Femur (tissue), 1 donor: ENCODE results near the gene RNF135.
"Not testable (repeated sequence)": the region's sequence is repeated elsewhere in the genome, so short reads cannot be mapped to it uniquely, and the experiment has no call there.

Source experiments
- DNase-seq: peaks from one replicate; pipeline ENCODE4 v3.0.0-alpha.2; 2017

The RNF135 gene

DNA sequence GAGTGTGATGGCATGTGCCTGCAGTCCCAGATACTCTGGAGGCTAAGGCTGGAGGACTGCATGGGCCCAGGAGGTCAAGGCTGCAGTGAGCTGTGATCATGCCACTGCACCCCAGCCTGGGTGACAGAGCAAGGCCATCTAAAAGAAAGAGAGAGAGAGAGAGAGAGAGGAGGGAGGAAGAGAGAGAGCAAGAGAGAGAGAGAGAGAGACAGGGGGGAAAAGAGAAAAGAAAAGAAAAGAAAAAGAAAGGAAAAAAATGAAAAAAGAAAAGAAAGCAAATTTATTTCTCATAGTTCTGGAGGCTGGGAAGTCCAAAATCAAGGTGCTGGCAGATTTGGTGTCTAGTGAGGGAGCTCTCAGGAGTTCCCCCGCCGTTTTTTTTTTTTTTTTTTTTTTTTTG is 33.3 kb downstream of the RNF135 start:
- no peak for DNase-seq

DNA sequence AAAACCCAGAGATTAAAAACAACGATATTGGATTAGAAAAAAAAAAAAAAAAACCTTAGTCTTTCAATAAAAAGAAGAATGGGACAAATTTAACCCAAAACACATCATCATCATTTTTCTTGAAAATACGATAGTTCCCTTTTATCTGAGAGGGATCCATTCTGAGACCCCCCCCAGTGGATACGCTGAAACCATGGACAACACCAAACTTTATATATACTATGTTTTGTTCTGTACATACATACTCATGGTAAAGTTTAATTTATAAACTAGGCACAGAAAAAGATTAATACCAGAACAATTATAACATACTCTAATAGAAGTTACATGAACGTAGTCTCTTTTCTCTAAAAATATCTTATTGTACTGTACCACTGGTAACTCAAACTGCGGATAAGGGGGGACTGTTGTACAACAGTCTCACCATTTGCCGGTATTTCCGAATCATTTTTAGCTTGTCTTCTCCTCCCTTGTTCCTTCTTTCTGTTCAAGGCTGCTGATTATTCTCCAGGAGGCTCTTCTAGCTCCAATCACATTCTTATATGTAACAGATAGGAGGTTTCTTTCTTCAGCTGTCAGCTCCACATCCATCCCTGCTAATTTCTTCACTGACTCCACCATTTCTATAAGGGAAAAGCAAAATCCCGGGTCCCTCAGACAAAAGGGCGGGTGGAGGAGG is 37.0 kb downstream of the RNF135 start:
- DNase-seq, result no peak

DNA sequence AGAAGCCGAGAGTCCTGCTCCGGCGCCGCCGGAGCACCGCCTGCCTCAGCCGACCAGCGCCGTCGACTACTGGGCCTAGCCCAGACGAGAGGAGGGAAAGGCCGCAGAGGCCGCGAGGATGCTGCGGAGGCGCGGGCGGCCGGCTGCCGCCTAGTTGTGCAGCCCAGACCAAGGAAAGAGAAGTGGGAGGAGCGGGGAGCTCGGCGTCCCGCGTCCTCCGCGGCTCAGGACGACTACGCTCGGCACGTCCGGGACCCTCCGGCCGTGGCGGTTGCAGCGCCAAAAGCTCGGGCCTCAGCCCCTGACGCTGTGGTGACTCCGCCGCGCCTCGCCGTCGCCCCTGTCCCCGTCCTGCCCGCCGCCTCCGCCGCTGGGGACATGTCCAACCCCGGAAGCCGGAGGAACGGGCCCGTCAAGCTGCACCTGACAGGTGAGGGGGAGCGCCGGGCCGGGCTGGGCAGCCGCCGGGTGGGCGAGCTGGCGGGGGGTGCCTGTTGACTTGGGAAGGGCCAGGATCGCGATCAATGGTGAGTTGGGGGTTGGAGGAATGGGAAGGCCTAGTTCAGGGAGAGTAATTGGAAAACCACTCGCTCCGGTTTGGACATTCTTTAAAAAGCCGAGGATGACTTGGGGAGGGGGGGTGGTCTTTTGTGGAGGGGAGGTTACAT is 37.7 kb downstream of the RNF135 start:
- peak; percentile 71 for DNase-seq

DNA sequence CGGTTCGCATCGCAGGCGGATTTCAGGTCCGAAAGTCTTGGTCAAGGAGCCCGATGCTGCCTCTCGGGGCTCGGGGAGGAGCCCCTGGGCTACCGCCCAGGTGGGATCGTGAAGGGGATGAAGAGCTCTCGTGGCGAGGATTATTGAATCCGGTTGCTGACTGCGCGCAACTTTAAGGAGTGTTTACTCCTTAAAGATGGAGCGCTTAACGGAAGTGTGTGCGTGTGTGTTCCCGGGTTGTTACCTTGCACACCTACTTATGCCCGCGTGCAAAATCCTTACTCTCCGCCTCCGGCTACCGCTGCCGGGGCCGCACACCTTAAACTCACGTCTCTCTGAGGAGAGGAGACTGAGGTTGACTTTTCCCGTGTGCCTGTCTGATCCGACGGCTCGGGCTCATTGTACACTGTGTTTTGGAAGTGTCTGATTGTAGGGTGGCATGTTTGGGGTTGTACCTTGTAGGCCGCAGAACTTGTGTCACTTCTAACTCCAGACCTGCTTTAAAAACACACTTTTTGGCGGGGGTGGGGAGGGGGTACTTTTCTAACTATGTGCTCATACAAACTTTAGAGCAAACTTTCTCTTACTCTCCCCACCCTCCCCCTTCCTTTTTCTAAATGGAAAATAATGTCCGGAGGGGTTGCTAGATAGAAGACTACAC is 38.3 kb downstream of the RNF135 start:
- DNase-seq, result peak; percentile 37

DNA sequence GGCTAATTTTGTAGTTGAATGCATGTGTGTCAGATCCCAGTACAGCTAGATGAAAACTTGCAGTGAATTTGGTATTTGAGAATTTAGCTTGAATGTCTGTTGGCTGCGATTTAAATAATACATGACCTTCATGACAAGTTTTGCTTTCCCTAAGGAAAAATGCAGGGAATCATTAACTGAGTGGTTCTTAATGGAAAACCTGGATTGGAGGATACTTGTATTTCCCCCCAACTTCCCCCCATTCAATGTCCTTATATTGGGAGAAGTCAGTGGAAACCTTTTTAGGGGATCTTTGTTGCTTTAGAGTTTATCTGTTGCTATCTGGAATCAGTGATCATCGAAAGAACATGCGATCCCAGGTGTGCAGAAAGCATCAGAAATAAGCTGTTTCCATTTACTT is 39.2 kb downstream of the RNF135 start:
- not testable (repeated sequence) for DNase-seq

DNA sequence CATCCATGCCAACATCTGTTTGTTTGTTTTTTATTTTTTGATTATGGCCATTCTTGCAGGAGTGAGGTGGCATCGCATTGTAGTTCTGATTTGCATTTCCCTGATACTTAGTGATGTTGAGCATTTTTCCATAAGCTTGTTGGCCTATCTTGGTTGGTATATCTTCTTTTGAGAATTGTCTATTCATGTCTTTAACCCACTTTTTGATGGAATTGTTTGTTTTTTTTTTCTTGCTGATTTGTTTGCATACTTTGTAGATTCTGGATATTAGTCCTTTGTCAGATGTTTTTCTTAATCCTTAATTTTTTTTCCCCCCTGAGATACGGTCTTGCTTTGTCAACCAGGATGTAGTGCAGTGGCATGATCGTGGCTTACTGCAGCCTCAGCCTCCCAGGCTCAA is 43.0 kb downstream of the RNF135 start:
- no peak for DNase-seq

DNA sequence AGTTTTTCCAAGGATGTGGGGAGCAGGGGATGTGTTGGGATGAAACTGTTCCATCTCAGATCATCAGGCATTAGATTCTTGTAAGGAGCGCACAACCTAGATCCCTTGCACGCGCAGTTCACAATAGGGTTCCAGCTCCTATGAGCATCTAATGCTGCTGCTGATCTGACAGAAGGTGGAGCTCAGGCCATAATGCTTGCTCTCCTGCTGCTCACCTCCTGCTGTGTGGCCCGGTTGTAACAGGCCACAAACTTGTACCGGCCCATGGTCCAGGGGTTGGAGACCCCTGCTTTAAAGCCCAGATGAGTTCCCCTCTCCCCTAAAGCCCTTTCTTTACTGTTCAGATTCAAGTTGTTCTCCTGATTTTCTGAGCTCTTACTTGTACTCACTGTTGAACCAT is 44.8 kb downstream of the RNF135 start:
- no peak for DNase-seq

DNA sequence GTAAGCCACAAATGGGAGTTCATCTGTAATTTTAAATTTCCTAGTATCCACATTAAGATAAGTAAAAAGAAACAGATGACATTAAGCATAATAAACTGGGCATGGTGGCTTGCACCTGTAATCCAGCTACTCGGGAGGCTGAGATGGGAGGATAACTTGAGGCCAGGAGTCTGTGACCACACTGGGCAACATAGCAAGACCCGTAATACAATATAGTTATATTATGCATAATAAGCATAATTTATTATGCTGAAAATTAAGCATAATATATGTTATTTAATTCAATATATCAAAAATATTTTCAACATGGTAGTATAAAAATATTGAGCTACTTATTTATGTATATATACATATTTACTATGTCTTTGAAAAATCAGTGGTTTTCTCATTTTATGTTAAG is 48.2 kb downstream of the RNF135 start:
- DNase-seq, result no peak

DNA sequence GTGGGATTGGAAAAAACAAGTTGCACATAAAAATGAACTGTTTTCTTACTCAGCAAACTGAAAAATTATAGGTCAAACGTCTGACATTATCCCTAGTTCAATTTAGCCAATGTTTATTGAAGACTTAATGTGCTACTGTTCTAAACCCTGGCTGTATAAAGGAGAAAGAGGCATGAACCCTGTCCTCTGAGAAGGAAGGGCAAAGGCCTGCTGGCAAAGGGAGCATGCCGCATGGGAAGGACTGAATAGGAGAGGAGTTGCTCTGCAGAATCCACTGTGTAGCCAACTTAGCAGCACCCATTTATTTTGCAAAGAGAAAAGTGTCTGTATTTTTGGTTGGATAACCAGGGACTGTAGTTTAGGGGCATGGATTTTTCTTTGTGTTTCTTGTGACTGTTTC is 52.3 kb downstream of the RNF135 start:
- DNase-seq, result not testable (repeated sequence)

DNA sequence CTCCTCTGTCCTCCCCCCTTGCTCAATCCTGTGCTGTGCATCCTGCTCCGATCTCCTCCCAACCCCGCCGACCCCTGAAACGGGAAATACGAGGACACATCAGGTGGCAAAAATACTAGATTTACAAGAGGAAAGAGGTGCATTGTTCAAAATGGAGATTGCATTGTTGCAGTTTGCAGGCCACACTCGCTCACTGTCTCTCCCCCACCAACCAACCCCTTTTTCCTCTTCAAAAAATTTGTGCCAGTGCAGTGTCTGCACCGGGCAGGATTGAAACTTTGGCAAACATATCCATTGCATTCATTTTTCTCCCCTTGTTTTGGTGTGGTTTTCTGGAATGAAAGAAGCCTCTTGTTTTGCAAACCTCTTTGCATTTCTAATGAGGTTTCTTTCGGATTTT is 61.0 kb downstream of the RNF135 start:
- DNase-seq, result no peak

DNA sequence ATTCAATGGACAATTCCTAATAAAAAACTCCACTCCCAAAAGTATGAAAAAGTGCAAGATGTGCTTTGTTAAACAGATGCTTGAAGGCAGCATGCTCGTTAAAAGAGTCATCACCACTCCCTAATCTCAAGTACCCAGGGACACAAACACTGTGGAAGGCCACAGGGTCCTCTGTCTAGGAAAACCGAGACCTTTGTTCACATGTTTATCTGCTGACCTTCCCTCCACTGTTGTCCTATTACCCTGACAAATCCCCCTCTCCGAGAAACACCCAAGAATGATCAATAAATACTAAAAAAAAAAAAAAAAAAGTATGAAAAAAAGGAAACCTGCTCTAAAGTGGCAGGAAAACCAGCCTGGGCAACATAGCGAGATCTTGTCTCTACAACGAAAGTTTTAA is 64.8 kb downstream of the RNF135 start:
- DNase-seq, result not testable (repeated sequence)

DNA sequence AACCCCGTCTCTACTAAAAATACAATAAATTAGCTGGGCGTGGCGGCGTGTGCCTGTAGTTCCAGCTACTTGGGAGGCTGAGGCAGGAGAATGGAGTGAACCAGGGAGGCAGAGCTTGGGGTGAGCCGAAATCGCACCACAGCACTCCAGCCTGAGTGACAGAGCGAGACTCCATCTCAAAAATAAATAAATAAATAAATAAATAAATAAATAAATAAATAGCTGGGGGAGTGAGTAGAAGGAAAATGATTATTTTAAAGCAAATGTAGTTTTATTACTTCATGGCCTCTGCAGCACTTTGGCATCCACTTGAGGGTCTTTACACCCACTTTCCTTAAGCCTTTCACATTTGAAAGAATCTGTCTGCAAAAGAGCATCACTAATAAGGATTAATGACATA is 70.0 kb downstream of the RNF135 start:
- not testable (repeated sequence) for DNase-seq

DNA sequence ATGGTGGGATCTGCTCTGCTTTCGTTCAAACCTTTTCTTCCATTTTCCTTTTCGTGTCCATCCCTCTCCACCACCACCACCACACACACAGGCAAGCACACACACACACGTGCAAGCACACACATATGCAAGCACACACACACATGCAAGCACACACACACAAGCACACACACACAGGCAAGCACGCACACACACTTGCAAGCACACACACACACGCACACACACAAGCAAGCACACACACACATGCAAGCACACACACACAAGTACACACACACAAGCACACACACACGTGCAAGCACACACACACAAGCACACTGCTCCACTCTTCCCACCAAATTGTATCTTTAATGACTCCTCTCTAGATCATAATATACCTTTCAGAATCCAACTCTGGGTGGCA is 71.5 kb downstream of the RNF135 start:
- DNase-seq, result not testable (repeated sequence)

DNA sequence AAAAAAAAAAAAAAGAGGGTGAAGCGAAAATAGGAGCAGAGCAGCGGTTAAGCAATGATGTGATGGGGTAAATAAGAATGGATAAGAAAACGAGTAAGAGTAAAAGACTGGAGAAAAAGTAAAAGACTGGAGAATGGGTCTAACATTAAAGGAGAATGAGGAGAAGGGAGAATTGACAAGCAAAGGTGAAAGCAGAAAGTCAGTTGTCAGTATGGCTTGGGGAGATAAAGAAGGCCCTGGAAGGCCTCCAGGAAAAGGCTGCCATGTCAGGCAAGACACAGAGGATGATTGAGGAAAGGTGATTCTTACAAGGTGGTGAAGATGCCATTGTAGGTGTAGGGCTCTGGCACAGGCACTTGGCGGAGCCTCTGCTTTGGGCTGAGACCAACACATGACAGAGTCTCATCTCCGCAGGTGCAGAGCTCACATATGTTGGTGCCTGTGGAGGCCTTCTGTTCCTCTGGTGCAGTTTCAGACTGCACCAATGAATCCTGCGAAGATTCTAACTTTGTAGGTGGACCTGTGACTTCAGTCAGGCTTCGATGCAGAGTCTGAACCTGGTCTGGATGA is 76.1 kb downstream of the RNF135 start:
- not testable (repeated sequence) for DNase-seq

DNA sequence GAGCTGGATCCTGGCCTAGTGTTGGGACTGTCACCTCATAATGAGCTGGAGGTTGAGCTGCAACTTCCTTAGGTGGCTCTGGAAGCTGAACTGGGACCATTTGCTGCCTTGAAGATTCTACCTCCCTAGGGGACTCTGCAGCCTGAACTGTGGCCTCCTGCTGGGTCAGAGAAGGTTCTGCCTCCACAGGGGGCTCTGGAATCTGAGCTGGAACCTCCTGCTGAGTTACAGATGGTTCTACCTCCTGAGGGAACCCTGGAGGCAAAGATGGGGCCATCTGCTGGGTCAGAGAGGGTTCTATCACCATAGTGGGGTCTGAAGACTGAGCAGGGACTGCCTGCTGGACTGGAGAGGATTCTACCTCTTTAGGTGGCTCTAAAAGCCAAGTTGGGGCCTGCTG is 77.3 kb downstream of the RNF135 start:
- DNase-seq, result no peak

DNA sequence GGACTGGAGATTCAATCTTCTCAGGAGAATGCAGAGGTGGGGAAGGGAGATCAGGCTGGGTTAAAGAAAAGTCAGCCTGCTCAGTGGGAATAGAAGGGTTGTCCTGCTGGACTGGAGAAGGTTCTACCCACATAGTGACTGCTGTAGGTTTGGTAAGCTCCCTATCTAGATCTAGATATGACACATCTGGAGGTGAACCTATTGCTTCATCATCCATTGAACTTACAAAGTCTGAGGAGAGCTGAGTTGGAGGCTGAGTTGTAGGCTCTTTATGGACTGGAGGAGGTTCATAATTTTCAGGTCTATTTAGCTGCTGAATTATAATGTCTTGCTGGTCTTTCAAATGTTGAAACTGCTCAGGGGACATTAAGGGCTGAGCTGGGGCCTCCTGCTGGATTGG is 77.9 kb downstream of the RNF135 start:
- no peak for DNase-seq
